Common myeloid progenitor, CD34-positive (primary cell): ENCODE results near the gene MORN5. TPM values are rescaled to one million over a fixed set of nuclear protein-coding genes. Genes with fewer than 3 reads are reported as not detected.

Experiments
- CTCF ChIA-PET: fragments of 350-600 bp; sonication (Branson Sonifier 250); formaldehyde crosslinking; loops from one replicate; lab custom pipeline; 2021; ENCODE audit warnings: antibody characterized with exemption; lab: Charles Lee
- POLR2A ChIA-PET: fragments of 350-600 bp; sonication (Branson Sonifier 250); formaldehyde crosslinking; loops from one replicate; lab custom pipeline; 2021; ENCODE audit warnings: antibody characterized with exemption; lab: Charles Lee
- DNase-seq, 3 donors: peaks; one replicate each; pipeline versions ENCODE4 v3.0.0 to v3.0.0-alpha.2; 2013
- H3K27ac ChIP-seq, 2 experiments: 1 replicate in 1 of 2; 2 replicates in 1 of 2; pipeline ENCODE4 v1.7.0; 2013; ENCODE audit warnings: inconsistent platforms in 2 of 2, low read length in 2 of 2, mild to moderate bottlenecking in 2 of 2, low read depth in 1 of 2, moderate library complexity in 1 of 2; ENCODE audit not compliant: severe bottlenecking in 2 of 2, insufficient read depth in 1 of 2, poor library complexity in 1 of 2
- H3K27me3 ChIP-seq, 5 experiments: replicated peaks in 2 of 5; 1 replicate in 3 of 5; 2 replicates in 2 of 5; pipeline versions ENCODE4 v1.6.1 to v1.7.0; 2013; ENCODE audit warnings: low read length in 4 of 5, mild to moderate bottlenecking in 2 of 5, moderate library complexity in 2 of 5, inconsistent platforms in 1 of 5; ENCODE audit not compliant: insufficient read depth in 5 of 5, control insufficient read depth in 4 of 5
- H3K36me3 ChIP-seq, 4 experiments: 1 replicate in 2 of 4; 2 replicates in 2 of 4; pipeline versions ENCODE4 v1.6.1 to v1.7.0; 2013; ENCODE audit warnings: low read length in 3 of 4, control low read depth in 1 of 4, mild to moderate bottlenecking in 1 of 4; ENCODE audit not compliant: control insufficient read depth in 4 of 4, insufficient read depth in 4 of 4
- H3K4me1 ChIP-seq, 4 experiments: 1 replicate in 3 of 4; 2 replicates in 1 of 4; pipeline versions ENCODE4 v1.6.1 to v1.7.1; 2013; ENCODE audit warnings: low read length in 3 of 4, mild to moderate bottlenecking in 3 of 4, control low read depth in 1 of 4, inconsistent platforms in 1 of 4, moderate library complexity in 1 of 4; ENCODE audit not compliant: control insufficient read depth in 4 of 4, insufficient read depth in 4 of 4; ENCODE audit errors: control extremely low read depth in 1 of 4
- H3K4me3 ChIP-seq, 7 experiments: 1 replicate in 4 of 7; 2 replicates in 3 of 7; pipeline versions ENCODE4 v1.5.1 to v1.7.0; 2013; ENCODE audit warnings: mild to moderate bottlenecking in 7 of 7, low read length in 6 of 7, moderate library complexity in 6 of 7, inconsistent platforms in 2 of 7, low read depth in 2 of 7, control low read depth in 1 of 7; ENCODE audit not compliant: insufficient read depth in 4 of 7, control insufficient read depth in 1 of 7; ENCODE audit errors: extremely low read depth in 1 of 7
- H3K9me3 ChIP-seq, 5 experiments: 1 replicate in 4 of 5; 2 replicates in 1 of 5; pipeline versions ENCODE4 v1.6.1 to v1.7.1; 2013; ENCODE audit warnings: low read length in 4 of 5, mild to moderate bottlenecking in 2 of 5, inconsistent platforms in 1 of 5, low read depth in 1 of 5, moderate library complexity in 1 of 5; ENCODE audit not compliant: control insufficient read depth in 4 of 5, insufficient read depth in 2 of 5; ENCODE audit errors: control extremely low read depth in 1 of 5
- WGBS: methylation state at CpG from one replicate; pipeline ENCODE4 v1.1.5; 2013; ENCODE audit not compliant: insufficient coverage; 5-methylcytosine and 5-hydroxymethylcytosine counted together
- polyA plus RNA-seq: library from polyadenylated mRNA; unstranded; fragments of 120-200 nt; gene quantifications from one replicate; pipeline ENCODE4 v1.2.1, GENCODE V29; 2013

The MORN5 gene
- polyA plus RNA-seq: not detected

DNA sequence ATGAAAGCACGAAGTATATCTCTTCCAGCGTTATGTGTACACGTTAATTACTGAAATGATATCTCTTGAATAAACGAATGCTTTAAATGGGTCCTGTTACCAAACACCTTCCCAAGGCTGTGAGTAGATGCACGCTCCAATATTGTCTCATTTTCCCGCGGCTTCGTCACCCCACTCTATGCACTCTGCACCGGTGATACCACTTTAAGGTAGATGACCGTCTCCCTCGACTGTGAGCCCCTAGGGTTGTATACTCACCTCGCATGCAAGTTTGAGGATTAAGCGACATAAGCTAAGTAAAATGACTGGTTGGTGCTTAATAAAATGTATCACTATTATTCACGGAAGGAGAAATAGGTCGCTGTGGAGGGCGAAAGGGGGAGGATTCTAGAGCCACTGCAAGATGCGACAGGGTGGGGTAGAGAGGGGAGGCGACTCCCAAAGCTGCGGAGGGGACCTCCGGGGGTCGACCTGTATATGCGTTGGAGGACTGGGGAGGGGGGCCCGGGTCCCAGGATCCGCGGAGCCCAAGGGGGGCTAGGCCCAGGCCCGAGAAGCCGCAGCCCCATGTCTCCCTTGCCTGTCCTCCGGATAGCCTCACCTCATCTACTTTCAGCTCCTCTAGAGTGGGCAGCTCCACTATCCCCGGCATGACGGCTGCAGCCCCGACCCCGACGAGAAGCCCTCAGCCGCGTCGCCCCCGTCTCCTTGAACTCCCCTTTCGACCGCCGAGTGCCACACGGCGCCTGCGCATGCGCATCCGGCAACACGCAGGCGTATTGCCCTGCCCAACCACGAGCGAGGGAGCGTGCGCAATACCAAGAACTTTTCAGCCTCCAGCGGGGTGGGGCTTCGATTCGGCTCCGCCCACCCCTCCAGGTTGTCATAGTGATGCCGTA lies at the start of gene MORN5, which contains the start of gene NDUFA8:
Gene MORN5, plus strand, starts transcription at position 883 of the 899 bp plus-strand sequence. CDS start 65 bp downstream, outside the sequence.
Gene NDUFA8, minus strand, starts transcription at position 754 of the 899 bp plus-strand sequence. Its CDS starts 102 bp downstream, at position 652.
- Histone ChIP-seq H3K9me3 (peaks cover 0 to 7% (median 0%) of the 10 kb centered on the region in 5 experiments), H3K4me3 (peak within 1 kb of the TSS; percentile 86 to 97 (median 92)), H3K36me3 (peaks cover 0 to 2% (median 0%) of the 10 kb centered on the region in 4 experiments), H3K27me3 (no peaks in the 10 kb centered on the region), H3K4me1 (peaks cover 5 to 21% (median 11%) of the 10 kb centered on the region in 4 experiments), H3K27ac (peak within 1 kb of the TSS; percentile 69 to 92)
- CTCF ChIA-PET: interaction anchor here (0.6 to 3.0 kb wide), 12 partner anchors 8 to 212 kb away, joined by 3 to 22 read pairs (median 4); partner anchors contain the start of genes MRRF and RBM18
- peak; percentile 95 to 98 (median 97) for DNase-seq
- POLR2A ChIA-PET: no interaction called here
- WGBS: 2% methylated on average over 52 of the region's 56 CpGs

- no peak overlapping the region for H3K27ac ChIP-seq
- POLR2A ChIA-PET: interaction anchor here (0.6 kb wide), 1 partner anchor 178 kb away, joined by 3 read pairs; no protein-coding TSS in a partner anchor
- H3K36me3 ChIP-seq: no peaks in the 10 kb centered on the region
- CTCF ChIA-PET: interaction anchor here (0.6 to 9.6 kb wide), 4 partner anchors 9 to 240 kb away, joined by 3 to 75 read pairs (median 3); no protein-coding TSS in a partner anchor
- DNase-seq: no peak
- no peak overlapping the region for H3K4me3 ChIP-seq
- 92% methylated on average over 6 of the region's 7 CpGs for WGBS
- peaks cover 0 to 1% (median 0%) of the 10 kb centered on the region in 5 experiments for H3K27me3 ChIP-seq
- H3K4me1 ChIP-seq: no peaks in the 10 kb centered on the region
- H3K9me3 ChIP-seq: no peaks in the 10 kb centered on the region
Observed at GRCh38 chr9:122110100-122110833, 49.4 kb upstream of the MORN5 start.

DNA sequence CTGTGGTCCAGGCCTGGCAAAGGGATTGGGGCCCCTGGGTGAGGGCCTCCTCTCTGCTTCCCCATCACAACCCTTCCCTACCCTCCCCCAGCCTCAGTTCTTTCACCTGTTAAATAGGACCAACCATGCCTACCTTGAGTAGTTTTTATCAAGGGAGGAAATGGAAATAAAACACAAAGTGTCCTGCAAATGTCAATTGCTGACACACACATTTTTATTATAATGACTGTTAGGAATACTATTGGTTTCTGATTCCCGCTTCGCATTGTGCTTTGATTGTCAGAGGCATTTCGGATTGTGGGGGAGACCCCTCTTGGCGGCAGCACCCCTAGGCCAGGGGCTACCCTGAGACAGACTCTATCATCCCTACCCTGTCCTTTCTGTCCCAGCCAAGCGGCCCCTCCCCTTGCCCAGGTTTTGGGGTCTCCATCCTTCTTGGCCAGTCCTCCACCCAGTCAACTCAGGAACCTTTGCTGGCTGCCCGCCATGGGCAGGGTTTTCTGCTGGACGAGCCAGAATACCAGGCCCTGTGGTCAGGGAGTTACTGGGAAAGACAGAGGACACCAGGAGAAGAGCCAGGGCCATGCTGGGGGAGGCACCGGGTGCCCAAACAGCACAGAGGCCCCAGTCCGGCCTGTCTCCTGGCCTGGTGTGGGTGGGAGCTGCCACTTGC lies 48.2 kb upstream of the MORN5 start:
- POLR2A ChIA-PET: no interaction called here
- H3K4me3 ChIP-seq: no peak overlapping the region

DNA sequence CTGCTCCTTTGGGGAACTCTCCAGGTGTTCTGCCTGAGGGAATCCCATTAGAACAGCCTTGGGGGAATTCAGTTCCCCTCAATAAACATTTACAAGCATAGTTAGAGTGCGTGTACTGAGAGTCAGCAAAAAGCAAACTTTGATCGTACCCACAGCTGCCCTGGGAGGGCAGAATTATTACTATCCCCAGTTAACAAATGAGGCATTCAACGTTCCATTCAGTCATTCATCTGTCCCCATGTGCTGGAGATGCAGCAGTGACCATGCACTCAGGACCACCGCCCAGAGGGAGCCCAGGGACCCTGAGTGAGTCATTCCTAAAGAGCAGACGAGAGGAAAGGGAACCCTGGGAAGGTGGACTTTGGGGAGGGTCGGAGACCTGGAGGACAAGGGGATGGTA lies 47.5 kb upstream of the MORN5 start:
- Histone ChIP-seq H3K27me3 (peaks cover 0 to 3% (median 0%) of the 10 kb centered on the region in 5 experiments), H3K27ac (no peak overlapping the region), H3K9me3 (no peaks in the 10 kb centered on the region), H3K4me1 (no peaks in the 10 kb centered on the region), H3K36me3 (no peaks in the 10 kb centered on the region), H3K4me3 (no peak overlapping the region)
- ChIA-PET CTCF (interaction anchor here (0.8 to 9.6 kb wide), 3 partner anchors 10 to 15 kb away, joined by 3 to 75 read pairs (median 3); no protein-coding TSS in a partner anchor), POLR2A (no interaction called here)
- DNase-seq: no peak
- WGBS: 96% methylated on average over 5 of the region's 6 CpGs

More for the DNA sequence above, 48.2 kb upstream of the MORN5 start:
- peaks cover 0 to 3% (median 0%) of the 10 kb centered on the region in 5 experiments for H3K27me3 ChIP-seq
- H3K4me1 ChIP-seq: no peaks in the 10 kb centered on the region
- CTCF ChIA-PET: interaction anchor here (0.8 to 9.6 kb wide), 4 partner anchors 9 to 15 kb away, joined by 3 to 75 read pairs (median 3); no protein-coding TSS in a partner anchor
- no peak overlapping the region for H3K27ac ChIP-seq
- no peaks in the 10 kb centered on the region for H3K9me3 ChIP-seq
- 96% methylated on average over 8 of the region's 9 CpGs for WGBS
- DNase-seq: no peak
- H3K36me3 ChIP-seq: no peaks in the 10 kb centered on the region

DNA sequence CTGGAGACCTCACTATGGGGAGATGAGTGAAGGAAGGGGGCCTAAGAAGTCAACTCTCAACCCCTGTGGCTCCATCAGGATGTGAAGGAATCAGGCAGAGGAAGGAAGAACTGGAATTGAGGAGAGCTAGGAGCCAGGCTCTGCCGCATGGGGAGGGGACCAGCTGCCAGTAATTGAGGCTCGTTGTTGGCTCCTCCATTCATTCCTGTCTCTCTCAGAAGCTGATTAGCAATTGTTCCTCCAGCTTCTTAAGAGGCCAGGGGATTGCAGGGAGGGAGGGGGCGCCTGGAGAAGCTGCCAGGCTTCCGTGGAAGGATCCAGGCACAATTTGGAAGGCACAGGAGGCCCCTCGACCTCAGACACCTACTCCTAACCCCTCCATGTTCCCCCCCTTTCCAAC lies 46.1 kb upstream of the MORN5 start:
- Histone ChIP-seq H3K4me3 (no peak overlapping the region), H3K36me3 (no peaks in the 10 kb centered on the region), H3K4me1 (no peaks in the 10 kb centered on the region), H3K9me3 (peaks cover 0 to 3% (median 0%) of the 10 kb centered on the region in 5 experiments), H3K27me3 (peaks cover 0 to 3% (median 0%) of the 10 kb centered on the region in 5 experiments), H3K27ac (no peak overlapping the region)
- CTCF ChIA-PET: interaction anchor here (0.6 to 9.6 kb wide), 2 partner anchors 9 to 236 kb away, joined by 3 to 75 read pairs; no protein-coding TSS in a partner anchor
- POLR2A ChIA-PET: interaction anchor here (0.7 kb wide), 1 partner anchor 44 kb away, joined by 7 read pairs; no protein-coding TSS in a partner anchor
- DNase-seq: no peak
- WGBS: 100% methylated on average over 1 of the region's 5 CpGs
